Measurements from ENCODE around the gene FMO2.
"Not testable (repeated sequence)": the region's sequence is repeated elsewhere in the genome, so short reads cannot be mapped to it uniquely, and the experiment has no call there.

FMO2 gene

DNA sequence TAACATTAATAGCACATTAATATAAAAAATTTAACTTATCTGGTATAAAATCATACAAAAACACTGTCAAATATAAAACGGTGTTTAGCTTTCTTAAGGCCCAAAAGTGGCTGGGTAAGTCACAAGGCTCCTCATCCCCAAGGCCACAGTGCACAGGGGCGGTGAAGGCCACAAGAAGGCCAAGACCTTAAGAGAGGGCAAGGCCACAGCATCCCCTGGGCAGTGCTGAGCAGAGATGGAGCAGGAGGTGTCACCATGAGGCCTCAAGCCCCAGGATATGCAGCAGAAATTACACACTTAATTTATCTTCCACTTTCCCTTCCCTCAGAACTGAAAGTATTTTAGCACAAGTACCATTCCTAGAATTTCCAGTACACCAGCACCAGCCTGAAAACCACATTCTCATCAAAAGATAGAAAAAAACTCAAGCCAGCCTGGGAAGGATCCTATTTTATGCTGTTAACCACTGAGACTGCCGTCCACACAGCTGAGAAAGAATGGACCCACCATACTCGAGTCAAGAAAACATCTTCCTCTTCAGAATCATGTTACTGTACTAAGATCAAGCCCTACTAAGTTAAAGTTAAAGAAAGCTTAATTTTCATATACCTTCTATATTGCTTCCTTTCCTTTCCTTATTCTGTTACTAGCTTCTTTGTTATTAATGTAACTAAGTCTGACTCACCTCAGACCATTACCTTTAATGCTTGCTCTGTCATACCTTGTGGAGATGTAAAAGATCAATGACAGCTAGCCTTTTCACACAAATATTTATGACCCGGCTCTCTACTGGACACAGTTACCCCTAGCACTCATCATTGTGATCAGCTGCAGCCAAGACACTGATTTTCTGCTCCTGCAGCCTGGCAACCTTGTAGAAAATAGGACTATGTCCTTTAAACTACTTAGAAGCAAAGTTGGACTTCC, 36.8 kb downstream of the FMO2 start:
- no peak for DNase-seq

DNA sequence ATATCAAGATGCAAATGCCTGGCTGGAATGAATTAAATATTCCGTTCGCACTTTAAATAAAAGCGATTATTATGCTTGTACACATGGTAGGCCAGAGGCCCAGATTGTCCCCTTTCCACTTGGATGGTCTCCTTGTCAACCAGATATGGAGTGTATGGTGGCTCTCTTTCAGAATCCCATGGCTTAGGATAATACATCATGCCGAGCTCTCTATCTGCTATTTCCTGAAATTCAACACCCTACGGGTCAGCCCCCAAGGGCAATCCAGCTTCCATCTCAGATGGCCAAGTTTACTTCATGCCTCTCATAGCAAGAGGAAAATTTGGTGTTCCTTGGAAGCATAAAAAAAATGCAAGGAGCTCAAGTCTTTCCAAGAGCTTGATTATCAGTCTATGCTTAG, 37.8 kb downstream of the FMO2 start:
- no peak for DNase-seq

DNA sequence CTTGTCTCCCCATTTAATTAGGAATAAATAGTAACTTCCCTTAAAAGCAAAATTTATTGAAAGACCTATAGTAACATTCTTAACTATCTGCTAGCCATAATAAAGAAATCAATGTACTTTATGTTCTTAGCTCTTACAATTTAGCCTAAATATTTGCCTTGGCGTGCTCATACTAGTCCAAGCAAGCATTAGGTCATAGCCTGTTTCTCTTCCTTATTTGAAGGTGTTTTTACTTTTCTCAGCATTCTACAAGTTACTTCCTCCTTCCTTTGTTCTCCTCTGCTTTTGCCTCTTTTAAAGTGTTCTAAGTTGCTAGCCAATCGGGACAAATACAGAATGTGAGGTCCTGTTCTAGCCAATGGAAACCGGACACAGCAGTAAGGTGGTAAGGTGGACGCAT, 39.2 kb downstream of the FMO2 start:
- not testable (repeated sequence) for DNase-seq

DNA sequence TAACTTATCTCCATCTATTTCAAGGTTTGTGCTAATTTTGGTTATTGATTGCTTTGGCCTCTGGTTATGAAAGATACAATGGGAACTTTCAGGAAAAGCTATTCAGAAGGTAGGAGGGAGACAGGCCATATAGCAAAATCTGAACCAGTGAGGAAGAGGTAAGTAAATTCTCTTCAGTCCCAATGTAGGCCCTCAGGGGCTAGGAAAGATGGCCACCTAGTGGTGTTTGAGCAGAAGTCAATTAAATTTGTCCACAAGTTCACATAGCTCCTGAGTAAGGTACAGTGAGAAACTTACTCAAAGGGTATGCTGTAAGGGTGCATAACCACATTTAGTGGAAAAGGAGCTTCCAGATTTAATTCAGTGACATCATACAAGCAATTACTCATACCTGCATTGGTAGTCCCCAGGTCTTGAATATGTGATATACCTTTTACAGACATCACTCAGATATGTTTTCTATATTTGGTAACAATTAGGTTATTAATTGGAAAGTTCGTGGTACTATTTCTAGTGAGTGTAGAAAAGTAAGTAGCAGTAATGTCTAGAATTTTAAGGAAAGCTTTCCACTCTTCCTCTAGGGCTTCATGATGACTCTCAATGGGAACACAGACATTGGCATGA, 41.8 kb downstream of the FMO2 start:
- DNase-seq: no peak

DNA sequence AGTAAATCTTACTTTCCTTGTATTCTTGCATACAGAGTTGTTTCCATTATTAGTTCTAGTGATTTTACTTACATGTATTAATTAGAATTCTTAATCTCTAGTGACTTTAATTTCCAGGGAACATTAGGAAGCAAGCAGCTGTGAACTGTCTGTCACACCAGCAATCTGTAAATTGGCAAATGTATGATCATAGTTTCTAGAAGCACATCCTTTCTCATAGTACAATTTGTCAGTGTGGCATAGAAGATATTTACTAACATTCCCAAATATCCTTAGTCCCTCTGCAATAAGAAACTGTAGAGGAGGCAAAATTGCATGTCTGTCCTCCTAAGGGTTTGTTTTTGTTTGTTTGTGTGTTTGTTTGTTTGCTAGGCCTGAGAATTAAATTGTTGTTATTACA, 46.2 kb downstream of the FMO2 start:
- DNase-seq: no peak

DNA sequence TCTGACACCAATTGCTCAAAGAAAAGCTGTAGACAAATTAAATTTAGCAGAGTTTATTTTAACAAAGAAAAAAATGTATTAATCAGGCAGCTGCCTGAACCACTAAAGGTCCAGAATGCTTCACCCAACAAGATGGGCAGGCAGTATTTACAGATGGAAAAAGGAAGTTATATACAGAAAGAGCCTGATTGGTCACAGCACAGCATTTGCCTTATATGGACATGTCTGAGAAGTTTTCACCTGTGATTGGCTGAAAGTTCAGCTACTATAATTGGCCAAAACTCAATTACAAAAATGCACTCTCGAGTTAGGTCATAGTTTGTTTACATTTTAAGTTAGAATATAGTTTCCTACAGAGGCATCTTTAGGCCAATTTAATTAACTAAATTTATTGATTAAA, 48.1 kb downstream of the FMO2 start:
- DNase-seq: no peak

DNA sequence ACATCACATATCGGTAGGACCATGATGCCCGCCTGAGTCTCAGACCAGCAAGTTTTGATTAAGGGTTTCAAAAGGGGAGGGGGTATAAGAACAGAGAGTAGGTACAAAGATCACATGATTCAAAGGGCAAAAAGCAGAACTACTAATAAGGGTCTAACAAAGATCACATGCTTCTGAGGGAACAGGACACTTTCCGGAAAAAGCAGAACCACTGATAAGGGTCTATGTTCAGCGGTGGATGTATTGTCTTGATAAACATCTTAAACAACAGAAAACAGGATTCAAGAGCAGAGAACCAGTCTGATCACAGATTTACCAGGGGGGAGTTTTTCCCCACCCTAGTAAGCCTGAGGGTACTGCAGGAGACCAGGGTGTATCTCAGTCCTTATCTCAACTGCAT, 51.1 kb downstream of the FMO2 start:
- DNase-seq: not testable (repeated sequence)

DNA sequence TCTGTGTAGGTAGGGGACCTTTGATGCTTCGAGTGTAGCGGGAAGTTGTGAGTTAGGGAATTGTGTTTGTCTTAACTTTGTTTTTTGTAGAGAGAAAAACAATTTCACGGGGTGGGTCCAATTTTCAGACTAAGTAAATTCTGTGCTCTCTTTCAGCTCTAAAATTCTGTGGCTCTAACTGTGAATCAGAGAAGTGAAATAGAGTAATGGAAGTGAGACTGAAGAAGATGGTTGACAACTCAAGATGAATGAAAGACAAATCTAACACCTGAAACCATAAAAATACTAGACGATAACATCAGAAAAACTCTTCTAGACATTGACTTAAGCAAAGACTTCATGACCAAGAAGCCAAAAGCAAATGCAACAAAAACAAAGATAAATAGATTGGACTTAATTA, 58.8 kb downstream of the FMO2 start:
- no peak for DNase-seq

DNA sequence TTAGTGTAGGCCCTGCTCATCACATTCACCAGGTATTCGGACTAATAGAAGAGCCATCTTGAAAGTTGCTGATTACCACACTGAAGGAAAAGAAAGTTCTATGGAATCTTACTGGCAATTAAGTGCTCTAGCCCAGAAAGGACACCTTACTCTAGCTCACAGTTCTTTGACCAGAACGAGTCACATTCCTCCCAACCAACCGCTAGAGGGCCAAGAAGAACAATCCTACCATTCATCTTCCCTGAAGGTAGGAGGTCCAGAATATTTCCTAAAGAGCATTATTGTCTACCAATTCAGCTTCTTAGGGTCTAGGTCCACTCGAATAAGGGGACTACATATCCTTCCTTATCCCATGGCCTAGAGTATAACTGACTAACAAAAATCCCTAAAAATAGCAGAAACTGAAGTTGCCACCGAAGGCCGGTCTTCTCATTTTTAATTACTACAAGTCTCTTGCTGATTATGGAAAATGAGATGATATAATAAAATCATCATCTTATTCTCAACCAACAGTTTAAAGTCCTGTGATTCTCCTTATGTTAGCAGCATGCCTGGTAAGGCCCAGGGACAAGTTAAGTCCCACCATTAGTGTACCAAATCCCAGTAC, 60.5 kb downstream of the FMO2 start:
- DNase-seq: no peak

DNA sequence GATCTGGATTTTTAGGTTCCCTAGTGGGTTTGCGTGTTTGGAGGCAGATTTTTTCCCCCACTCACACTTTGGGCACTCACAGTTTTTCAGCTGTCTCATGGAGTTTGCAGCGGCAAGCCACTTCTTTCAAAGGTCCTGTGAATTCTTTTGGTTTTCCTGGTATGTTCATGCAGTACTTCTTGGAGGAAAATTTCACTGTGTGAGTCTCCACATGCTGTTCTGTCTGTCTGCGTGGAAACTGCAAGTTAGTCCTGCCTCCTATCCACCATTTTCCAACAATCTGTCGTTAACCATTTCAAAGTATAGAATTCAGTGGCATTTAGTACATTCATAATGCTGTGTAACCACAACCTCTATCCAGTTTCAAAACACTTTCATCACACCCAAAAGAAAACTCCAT, 62.4 kb downstream of the FMO2 start:
- DNase-seq: no peak

DNA sequence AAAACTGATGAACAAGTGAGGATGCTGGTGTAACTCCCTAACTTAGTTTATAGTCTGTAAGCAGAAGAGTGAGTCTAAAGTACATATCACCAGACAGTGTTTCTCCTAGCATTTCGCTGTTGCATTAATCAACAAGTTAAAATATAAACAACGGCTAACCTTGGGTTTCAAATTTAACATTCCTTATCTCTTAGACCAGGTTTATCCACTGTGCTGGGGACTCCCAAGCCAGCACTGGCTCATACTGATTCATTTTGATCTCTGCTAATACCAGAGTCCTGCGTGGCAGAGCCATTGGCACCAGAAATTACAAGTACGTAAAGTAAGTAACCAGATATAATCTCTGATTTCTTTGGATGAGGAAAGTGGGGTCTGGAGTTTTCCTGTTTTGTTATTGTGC, 63.2 kb downstream of the FMO2 start, which contains the start of gene FMO1:
Gene FMO1, plus strand, starts transcription at position 193 of the 400 bp plus-strand sequence. CDS start 9,594 bp downstream, outside the sequence.
- DNase-seq: no peak

DNA sequence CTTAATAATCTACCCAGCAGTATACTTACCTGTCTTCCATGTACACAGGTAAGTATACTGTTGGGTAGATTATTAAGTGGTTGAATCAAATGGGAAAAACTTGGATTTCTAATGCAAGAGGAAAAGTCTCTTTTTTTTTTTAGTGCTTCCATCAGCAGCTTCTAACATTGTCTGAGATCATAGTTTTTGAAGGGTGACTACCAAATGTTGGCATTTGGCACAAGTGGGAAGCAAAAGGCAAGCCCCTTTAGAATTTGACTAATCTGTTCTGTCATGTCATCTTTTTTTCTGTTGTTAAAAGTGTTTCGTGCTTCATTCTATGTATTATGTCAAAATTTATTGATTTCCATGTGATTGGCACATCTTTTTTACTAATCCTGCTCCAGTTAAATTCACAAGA, 63.7 kb downstream of the FMO2 start:
- no peak for DNase-seq

DNA sequence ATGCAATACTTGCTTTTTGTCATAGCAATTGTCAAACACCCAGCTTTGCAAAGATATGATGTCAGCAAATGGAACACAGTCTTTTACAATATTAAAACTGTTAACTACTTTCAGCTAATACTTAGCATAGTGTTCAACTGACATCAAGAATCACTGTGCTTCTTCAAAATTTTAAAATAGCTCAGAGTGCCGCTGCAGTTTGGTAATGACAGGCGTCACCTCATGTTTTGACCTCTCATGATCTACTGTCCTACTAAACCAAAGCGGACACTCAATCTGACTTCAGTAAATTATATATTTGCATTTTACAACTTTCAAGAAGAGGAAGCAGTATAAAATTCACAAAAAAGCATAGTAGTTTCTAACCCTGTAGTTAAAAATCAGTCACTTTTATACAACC, 65.2 kb downstream of the FMO2 start:
- DNase-seq: no peak

DNA sequence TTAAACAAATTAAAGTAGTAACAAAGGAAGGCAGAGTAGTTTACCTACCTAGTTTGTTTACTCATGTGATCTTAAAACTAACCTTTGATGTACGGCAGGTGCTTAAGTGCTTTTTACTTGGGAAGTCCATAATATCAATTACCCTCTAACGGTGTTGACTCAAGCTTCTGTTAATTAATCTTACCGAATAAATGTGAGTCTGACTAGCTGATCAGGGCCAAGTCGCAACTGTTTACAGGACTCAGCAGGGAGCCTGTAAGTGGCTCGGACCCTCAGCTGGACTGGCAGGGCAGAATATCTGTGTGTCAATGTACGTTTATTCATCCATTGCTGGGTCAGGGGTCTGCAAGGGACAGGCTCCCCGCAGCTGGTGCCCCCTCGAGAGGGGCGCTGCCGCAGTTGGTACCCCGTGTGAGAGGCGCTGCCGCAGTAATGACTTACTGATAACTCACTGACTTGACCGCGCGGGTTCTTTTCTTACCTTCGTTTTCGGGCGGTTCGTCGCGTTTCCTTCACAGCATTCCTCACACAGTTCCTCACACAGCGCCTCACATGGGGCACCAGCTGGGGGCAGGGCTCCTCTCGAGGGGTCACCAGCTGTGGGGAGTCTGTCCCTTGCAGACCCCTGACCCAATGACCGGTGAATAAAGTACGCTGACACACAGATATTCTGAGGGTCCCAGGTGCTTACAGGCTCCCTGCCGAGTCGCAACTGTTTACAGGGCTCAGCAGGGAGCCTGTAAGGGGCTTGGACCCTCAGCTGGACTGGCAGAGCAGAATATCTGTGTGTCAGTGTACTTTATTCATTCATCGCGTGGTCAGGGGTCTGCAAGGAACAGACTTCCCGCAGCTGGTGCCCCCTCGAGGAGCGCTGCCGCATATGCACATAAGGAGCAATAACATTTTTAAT, 66.2 kb downstream of the FMO2 start:
- peak; percentile 4 for DNase-seq

DNA sequence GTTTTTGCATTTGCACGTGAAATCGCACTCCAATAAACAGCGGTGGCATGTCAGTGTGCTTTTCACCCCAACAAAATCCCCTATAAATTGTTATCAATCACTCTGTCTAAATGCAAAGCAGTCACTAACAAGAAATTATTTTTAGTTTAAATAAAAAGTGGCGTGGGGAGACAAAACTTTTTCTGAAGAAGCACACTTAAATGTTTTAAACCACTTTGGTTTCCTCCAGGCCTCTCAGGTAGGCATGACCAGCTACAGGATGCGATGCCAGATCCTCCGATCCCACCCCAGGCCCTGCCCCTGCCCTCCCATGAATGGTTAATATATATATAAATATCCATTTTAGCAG, 66.8 kb downstream of the FMO2 start:
- DNase-seq: no peak

DNA sequence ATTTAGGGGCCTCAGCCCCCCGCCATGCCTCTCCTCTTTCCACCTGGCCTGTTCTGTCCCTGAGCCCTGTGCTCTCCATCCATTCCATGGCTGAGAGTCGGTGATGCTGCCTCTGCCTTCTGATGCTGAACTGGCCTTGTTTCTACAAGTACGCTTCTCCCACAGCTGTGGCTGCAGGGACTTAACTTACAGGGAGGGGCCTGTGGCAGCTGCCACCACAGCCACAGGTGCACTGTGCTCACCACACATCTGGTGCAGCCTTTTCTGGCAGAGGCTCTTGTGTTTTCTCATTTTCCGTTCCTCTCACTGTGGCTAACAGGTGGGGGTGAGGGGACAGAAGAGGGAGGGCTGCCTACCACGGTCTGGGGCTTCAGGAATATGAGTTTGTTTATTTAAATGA, 67.4 kb downstream of the FMO2 start:
- no peak for DNase-seq

DNA sequence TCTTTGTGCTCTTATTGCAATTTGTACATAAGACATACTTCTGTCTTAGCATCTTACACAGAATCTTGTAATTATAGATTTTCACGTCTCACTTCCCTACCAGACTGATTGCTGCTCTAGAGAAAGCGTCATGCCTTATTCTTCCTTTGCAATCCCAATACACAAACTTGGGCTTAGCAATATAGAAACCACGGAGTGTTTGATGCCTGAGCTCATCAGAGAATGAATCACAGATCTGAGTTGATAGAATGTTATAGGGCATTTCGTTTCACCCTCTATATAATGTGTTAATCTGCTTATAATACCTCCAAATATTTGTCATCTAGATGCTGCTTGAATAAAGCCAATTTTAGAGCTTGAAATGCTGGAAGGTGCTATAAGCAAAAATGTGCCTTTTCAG, 69.8 kb downstream of the FMO2 start:
- no peak for DNase-seq

DNA sequence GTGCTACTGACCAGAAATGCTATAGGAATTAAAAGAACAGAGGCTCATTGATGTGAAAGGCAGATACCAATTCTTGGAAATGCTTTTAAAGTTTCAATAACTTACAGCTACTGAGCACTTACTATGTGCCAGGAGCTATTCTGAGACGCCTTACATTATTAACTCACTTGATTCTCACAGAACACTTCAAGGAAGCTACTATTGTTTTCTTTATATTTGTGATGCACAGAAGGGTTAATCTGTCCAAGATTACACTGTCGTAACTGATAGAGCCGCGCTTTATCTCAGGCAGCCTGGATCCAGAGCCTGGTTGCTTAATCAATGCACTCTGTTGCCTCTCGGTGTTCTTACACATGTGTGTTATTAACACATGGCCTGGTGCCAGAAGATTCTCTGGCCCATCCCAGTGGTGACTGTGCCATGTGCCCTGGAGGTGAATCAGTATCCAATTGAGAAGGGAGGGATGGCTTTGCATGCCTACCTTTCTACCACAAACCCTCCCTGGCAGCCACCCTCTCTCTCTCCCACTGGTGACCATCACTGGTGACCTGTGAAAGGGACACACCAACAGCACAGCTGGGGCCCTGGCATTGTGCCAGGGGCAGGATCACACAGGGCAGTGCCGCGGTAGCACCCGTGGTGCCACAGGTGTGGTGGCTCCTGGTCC, 72.0 kb downstream of the FMO2 start:
- no peak for DNase-seq

DNA sequence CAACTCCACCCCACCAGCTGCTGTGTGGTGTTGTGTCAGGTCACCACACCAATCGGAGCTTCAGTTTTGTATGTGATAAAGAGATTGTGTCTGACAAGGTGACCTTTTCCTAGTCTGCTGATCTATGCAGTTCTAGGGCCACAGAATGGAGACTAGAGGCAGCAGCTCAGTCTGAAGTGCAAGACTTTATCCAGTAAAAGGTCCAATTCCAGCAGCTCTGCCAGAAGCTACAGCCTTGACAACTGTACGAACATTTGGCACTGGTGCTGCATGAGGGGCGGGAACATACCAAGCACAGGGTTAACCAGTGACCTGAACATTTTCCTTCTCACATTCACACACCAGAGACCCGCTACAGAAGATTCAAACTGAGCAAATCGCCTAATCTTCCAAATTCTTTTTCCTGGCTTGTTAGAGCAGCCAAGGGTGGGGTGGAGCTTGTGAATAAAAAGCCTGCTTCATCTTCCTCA, 72.5 kb downstream of the FMO2 start:
- DNase-seq: no peak

DNA sequence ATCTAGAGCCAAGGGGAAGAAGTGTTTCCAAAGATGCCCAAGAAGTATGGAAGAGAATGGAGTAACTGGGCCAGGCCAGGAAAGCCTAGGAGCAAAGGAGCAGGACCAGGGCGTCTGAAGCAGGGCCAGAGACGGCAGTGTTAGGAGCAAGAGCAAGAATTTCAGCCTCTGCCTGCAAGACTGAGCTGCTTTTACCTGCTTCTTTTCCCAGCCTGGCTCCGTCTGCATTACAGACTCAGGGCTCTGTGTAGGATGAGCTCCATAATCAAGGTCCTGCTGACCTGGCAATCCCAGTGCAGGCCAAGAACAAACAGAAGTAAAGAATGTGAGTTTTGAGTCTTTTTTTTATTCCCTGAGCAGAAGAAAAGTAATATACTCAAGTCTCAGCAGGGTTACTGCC, 73.3 kb downstream of the FMO2 start:
- DNase-seq: no peak

DNA sequence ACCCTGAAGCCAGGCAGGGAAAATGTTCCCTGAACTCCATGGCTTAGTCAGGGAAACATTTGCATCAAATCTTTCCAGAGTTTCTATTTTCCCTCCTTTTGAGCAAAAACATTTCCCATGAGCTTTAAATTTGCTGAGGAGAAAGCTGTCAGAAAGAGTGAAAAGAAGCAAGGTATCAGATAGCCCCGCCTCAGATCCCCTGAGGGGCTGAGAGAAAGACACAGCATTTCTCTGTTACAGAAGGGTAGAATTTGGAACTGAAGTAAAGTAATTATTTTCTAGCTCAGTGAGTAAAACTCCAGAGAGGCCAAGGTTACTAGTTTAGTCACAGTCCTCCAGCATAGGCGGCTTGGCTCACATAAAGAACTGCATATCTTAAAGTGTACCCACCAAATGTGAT, 73.8 kb downstream of the FMO2 start:
- no peak for DNase-seq
